ENCODE results near the gene ALPK1.
"Not testable (repeated sequence)": the region's sequence is repeated elsewhere in the genome, so short reads cannot be mapped to it uniquely, and the experiment has no call there.

ALPK1 gene

DNA sequence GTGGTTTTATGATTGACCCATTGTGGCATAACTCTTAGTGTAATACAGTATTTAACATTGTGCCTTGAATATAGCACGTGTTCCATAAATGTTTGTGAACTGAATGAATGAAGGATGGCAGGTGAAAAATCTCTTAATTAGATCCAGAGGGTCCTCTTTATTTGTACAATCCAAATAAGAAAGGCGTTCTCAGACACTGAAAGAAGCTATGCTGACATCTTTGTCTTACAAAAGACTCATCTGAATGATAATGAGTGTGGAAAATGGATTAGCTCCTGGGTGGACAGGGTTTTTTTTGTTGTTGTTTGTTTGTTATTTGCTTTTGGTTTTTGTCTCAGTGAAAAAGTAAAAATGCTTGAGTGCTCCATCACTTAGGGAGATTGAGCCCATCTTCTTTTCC lies 156.2 kb downstream of the ALPK1 start:
- no peak for DNase-seq (ENCODE audit: low read depth)

DNA sequence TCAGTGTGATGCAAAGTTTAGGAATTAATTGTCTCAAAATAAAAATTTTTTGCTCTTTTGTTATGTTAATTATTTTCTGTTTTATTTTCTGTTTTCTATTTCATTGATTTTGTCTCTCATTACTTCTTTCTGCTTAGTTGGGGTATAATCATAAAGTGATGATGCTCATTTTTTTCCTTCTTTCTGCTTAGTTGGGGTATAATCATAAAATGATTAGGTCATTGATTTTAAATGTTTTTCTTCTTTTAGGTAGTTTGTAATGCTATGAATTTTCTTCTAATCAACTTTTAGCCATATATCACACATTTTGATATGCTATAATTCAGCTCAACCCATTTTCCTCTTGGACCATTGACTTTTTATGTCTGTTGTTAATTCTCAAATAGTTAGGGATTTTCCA lies 175.1 kb downstream of the ALPK1 start:
- no peak for DNase-seq (ENCODE audit: low read depth)

- no peak for DNase-seq (ENCODE audit: low read depth)
Measured at GRCh38 chr4:112473985-112474384, 176.8 kb downstream of the ALPK1 start.

- DNase-seq (ENCODE audit: low read depth) = no peak
Measured at GRCh38 chr4:112485930-112486329, 188.8 kb downstream of the ALPK1 start.

- DNase-seq (ENCODE audit: low read depth) = not testable (repeated sequence)
Measured at GRCh38 chr4:112490808-112491207, 193.6 kb downstream of the ALPK1 start.

All from CMK (cell line).